ENCODE results near the gene ZNF783. TPM values are rescaled to one million over a fixed set of nuclear protein-coding genes. Genes with fewer than 3 reads are reported as not detected.
A peak's percentile ranks its signal among the peaks of the same experiment; 100 is the strongest.

ZNF783 gene
- total and polyA plus RNA-seq, 2 of the 8 experiments (the other 6 are each of a cell fraction or from before 2014, with no cell fraction given), result 7.3 to 8.2 TPM

- H3K9ac ChIP-seq (replicated peaks in 1 of 4; ENCODE audit: extremely low read depth in 1 of 4, low read depth in 3 of 4, low read length in 3 of 4), result no peak overlapping the region
- 92% methylated on average over 23 of the region's 59 CpGs; no CpG with 5 or more reads in 1 of the 2 experiments for WGBS, 2 experiments (ENCODE audit: extremely low coverage in 1 of 2, insufficient coverage in 1 of 2, insufficient read length in 1 of 2, insufficient replicate concordance in 2 of 2, low coverage in 1 of 2, low lambda C conversion rate in 2 of 2, missing lambda C conversion rate in 1 of 2)
- CTCF ChIA-PET (ENCODE audit: partially characterized antibody), result interaction anchor here (0.7 to 1.0 kb wide), 3 partner anchors 36 to 125 kb away, joined by 3 to 4 read pairs (median 3); no protein-coding TSS in a partner anchor
Observed at GRCh38 chr7:149281508-149282330, 19.7 kb downstream of the ZNF783 start.

More at GRCh38 chr7:149281508-149282330, 19.7 kb downstream of the ZNF783 start:
- Histone ChIP-seq H2BK12ac (ENCODE audit: low read depth, low read length) (no peak overlapping the region), H4K91ac (replicated peaks; ENCODE audit: insufficient read length, low read length) (no peak overlapping the region), H3K4me3 (ENCODE audit: extremely low read depth in 1 of 4, insufficient read depth in 2 of 4, low read depth in 3 of 4, low read length in 4 of 4) (no peak overlapping the region), H3K4me1 (replicated peaks in 1 of 4; ENCODE audit: control insufficient read depth in 3 of 4, insufficient read depth in 4 of 4, low read length in 3 of 4) (peaks cover 0 to 6% (median 3%) of the 10 kb centered on the region in 4 experiments; a peak in 5 of 7 replicates), H3K9me3 (ENCODE audit: insufficient read depth in 2 of 2, low read depth in 1 of 2, low read length in 1 of 2) (no peaks in the 10 kb centered on the region), H4K5ac (ENCODE audit: insufficient read length, low read depth, low read length) (no peak overlapping the region), H4K20me1 (replicated peaks in 1 of 2; ENCODE audit: control insufficient read depth in 1 of 2, insufficient read depth in 2 of 2, low read length in 2 of 2) (peaks cover 0 to 5% of the 10 kb centered on the region in 2 experiments), H3K79me2 (ENCODE audit: control insufficient read depth in 1 of 2, insufficient read depth in 2 of 2, low read length in 2 of 2) (no peaks in the 10 kb centered on the region), H3K79me1 (ENCODE audit: low read depth, low read length) (peaks cover 3% of the 10 kb centered on the region), H2BK120ac (replicated peaks; ENCODE audit: low read depth, low read length) (no peak overlapping the region), H2BK20ac (ENCODE audit: low read length) (no peak overlapping the region), H3K27me3 (replicated peaks in 1 of 4; ENCODE audit: control insufficient read depth in 3 of 4, extremely low read depth in 1 of 4, insufficient read depth in 3 of 4, low read length in 3 of 4) (peaks cover 0 to 8% (median 4%) of the 10 kb centered on the region in 4 experiments; a peak in 3 of 7 replicates), H2BK15ac (ENCODE audit: low read length) (no peak overlapping the region), H4K8ac (ENCODE audit: extremely low read depth, insufficient read depth, low read length) (peak overlapping the region; percentile 66; the same call in 1 of the 2 replicates), H3K14ac (ENCODE audit: insufficient read length) (no peak overlapping the region), H2BK5ac (ENCODE audit: low read depth, low read length) (no peak overlapping the region), H3K56ac (replicated peaks; ENCODE audit: insufficient read length, low read depth, low read length) (no peak overlapping the region), H3K4me2 (ENCODE audit: insufficient read depth in 1 of 2, low read depth in 2 of 2, low read length in 2 of 2) (no peak overlapping the region), H3K36me3 (ENCODE audit: control insufficient read depth in 2 of 4, insufficient read depth in 4 of 4, low read length in 3 of 4) (peaks cover 0 to 9% (median 3%) of the 10 kb centered on the region in 4 experiments; a peak in 1 of 8 replicates), H3K18ac (ENCODE audit: extremely low read depth, low read length) (no peak overlapping the region), H3K23ac (ENCODE audit: insufficient read length) (no peak overlapping the region), H3K4ac (replicated peaks; ENCODE audit: insufficient read length, low read depth, low read length) (no peak overlapping the region), H2AFZ (ENCODE audit: low read length) (no peak overlapping the region), H2AK5ac (ENCODE audit: low read depth, low read length) (no peak overlapping the region), H3K27ac (ENCODE audit: low read depth, low read length) (no peak overlapping the region), H3K23me2 (ENCODE audit: low read depth, low read length) (peaks cover 5% of the 10 kb centered on the region)
- no peak for TF ChIP-seq TAF7 (optimal IDR thresholded peaks at IDR 0.05; ENCODE audit: borderline replicate concordance, low read depth, low read length)
- TF ChIP-seq SP4 (IDR thresholded peaks at IDR 0.05; ENCODE audit: low read length), result no peak
- TF ChIP-seq, protein P1, sequence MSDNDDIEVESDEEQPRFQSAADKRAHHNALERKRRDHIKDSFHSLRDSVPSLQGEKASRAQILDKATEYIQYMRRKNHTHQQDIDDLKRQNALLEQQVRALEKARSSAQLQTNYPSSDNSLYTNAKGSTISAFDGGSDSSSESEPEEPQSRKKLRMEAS (IDR thresholded peaks at IDR 0.05), result 0 out of 2 replicates have a peak, but pooled peaks have one; percentile 18
- POLR2A ChIA-PET (ENCODE audit: partially characterized antibody), result no interaction called here
- no peak for FAIRE-seq
- no peak for DNase-seq (ENCODE audit: low read depth in 1 of 2, low spot score in 2 of 2)

Measured in H1 (cell line).